Measurements from ENCODE around the gene NLRC3. TPM values are rescaled to one million over a fixed set of nuclear protein-coding genes. Genes with fewer than 3 reads are reported as not detected.

NLRC3 gene
- polyA plus RNA-seq, 1 of the 3 experiments (the other 2 are of a cell fraction), result not detected

DNA sequence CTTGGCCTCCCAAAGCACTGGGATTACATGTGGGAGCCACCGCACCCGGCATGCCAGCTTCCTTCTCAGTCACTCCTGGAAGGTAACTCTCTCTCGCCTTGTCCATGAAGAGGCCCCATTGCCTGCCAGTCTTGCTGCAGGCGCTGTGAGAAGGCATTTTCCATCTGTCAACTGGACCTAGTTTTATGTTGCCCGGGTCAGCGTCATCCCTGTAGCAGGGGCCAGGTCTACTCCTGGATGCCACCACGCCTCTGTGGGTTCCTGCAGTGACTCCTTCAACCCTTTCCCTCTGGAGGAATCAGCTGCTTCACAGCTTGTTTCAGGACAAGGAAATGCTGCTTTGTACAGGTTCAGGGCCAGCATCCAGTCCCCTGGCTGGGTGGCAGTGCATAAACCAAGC lies 2.6 kb upstream of the NLRC3 start:
- CTCF ChIA-PET, result no interaction called here
- Histone ChIP-seq H3K4me2 (no peak overlapping the region), H3K79me2 (ENCODE audit: insufficient read depth) (no peaks in the 10 kb centered on the region), H3K4me1 (ENCODE audit: control insufficient read depth in 1 of 2, insufficient read depth in 2 of 2, low read depth in 1 of 2, low read length in 1 of 2) (no peaks in the 10 kb centered on the region; a peak in 1 of 4 replicates), H3K27me3 (ENCODE audit: insufficient read depth) (no peaks in the 10 kb centered on the region), H2AFZ (ENCODE audit: low read depth) (no peak overlapping the region), H3K9me3 (no peaks in the 10 kb centered on the region), H3K9me2 (no peaks in the 10 kb centered on the region), H3K9ac (no peak overlapping the region), H3K4me3 (ENCODE audit: low read depth in 2 of 2, low read length in 1 of 2) (no peak overlapping the region), H3K27ac (ENCODE audit: low read depth in 2 of 2, low read length in 1 of 2) (no peak overlapping the region), H3F3A (replicated peaks; ENCODE audit: insufficient read depth) (no peaks in the 10 kb centered on the region), H4K20me1 (ENCODE audit: insufficient read depth) (no peaks in the 10 kb centered on the region), H3K36me3 (replicated peaks in 1 of 2; ENCODE audit: control insufficient read depth in 1 of 2, insufficient read depth in 2 of 2, low read length in 1 of 2) (peaks cover 0 to 10% of the 10 kb centered on the region in 2 experiments)
- no peak for TF ChIP-seq RXRA (IDR thresholded peaks at IDR 0.05; ENCODE audit: borderline replicate concordance, low read depth)
- no peak for TF ChIP-seq RAD21 (IDR thresholded peaks at IDR 0.05; ENCODE audit: low read length)
- TF ChIP-seq, protein P1, sequence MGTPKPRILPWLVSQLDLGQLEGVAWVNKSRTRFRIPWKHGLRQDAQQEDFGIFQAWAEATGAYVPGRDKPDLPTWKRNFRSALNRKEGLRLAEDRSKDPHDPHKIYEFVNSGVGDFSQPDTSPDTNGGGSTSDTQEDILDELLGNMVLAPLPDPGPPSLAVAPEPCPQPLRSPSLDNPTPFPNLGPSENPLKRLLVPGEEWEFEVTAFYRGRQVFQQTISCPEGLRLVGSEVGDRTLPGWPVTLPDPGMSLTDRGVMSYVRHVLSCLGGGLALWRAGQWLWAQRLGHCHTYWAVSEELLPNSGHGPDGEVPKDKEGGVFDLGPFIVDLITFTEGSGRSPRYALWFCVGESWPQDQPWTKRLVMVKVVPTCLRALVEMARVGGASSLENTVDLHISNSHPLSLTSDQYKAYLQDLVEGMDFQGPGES (IDR thresholded peaks at IDR 0.05; ENCODE audit: low read depth, low read length), result no peak
- no peak for TF ChIP-seq GABPA (IDR thresholded peaks at IDR 0.05; ENCODE audit: low read depth)
- no peak for TF ChIP-seq TEAD4 (IDR thresholded peaks at IDR 0.05; ENCODE audit: borderline replicate concordance, insufficient read depth)
- TF ChIP-seq, protein P2, sequence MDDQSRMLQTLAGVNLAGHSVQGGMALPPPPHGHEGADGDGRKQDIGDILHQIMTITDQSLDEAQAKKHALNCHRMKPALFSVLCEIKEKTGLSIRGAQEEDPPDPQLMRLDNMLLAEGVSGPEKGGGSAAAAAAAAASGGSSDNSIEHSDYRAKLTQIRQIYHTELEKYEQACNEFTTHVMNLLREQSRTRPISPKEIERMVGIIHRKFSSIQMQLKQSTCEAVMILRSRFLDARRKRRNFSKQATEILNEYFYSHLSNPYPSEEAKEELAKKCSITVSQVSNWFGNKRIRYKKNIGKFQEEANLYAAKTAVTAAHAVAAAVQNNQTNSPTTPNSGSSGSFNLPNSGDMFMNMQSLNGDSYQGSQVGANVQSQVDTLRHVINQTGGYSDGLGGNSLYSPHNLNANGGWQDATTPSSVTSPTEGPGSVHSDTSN (IDR thresholded peaks at IDR 0.05), result no peak
- no peak for TF ChIP-seq MXI1 (IDR thresholded peaks at IDR 0.05; ENCODE audit: low read depth, low read length)
- TF ChIP-seq, protein P3, sequence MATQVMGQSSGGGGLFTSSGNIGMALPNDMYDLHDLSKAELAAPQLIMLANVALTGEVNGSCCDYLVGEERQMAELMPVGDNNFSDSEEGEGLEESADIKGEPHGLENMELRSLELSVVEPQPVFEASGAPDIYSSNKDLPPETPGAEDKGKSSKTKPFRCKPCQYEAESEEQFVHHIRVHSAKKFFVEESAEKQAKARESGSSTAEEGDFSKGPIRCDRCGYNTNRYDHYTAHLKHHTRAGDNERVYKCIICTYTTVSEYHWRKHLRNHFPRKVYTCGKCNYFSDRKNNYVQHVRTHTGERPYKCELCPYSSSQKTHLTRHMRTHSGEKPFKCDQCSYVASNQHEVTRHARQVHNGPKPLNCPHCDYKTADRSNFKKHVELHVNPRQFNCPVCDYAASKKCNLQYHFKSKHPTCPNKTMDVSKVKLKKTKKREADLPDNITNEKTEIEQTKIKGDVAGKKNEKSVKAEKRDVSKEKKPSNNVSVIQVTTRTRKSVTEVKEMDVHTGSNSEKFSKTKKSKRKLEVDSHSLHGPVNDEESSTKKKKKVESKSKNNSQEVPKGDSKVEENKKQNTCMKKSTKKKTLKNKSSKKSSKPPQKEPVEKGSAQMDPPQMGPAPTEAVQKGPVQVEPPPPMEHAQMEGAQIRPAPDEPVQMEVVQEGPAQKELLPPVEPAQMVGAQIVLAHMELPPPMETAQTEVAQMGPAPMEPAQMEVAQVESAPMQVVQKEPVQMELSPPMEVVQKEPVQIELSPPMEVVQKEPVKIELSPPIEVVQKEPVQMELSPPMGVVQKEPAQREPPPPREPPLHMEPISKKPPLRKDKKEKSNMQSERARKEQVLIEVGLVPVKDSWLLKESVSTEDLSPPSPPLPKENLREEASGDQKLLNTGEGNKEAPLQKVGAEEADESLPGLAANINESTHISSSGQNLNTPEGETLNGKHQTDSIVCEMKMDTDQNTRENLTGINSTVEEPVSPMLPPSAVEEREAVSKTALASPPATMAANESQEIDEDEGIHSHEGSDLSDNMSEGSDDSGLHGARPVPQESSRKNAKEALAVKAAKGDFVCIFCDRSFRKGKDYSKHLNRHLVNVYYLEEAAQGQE (IDR thresholded peaks at IDR 0.05; ENCODE audit: low read depth, low read length), result no peak
- no peak for TF ChIP-seq YY1 (IDR thresholded peaks at IDR 0.05; ENCODE audit: low read depth)
- TF ChIP-seq, protein P4, sequence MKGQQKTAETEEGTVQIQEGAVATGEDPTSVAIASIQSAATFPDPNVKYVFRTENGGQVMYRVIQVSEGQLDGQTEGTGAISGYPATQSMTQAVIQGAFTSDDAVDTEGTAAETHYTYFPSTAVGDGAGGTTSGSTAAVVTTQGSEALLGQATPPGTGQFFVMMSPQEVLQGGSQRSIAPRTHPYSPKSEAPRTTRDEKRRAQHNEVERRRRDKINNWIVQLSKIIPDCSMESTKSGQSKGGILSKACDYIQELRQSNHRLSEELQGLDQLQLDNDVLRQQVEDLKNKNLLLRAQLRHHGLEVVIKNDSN (IDR thresholded peaks at IDR 0.05; ENCODE audit: borderline replicate concordance, low read depth), result no peak
- TF ChIP-seq ZBTB33 (IDR thresholded peaks at IDR 0.05; ENCODE audit: borderline replicate concordance, low read depth), result no peak
- no peak for TF ChIP-seq NFIC (IDR thresholded peaks at IDR 0.05; ENCODE audit: borderline replicate concordance)
- no peak for TF ChIP-seq USF2 (IDR thresholded peaks at IDR 0.05; ENCODE audit: borderline replicate concordance, low read depth, low read length)
- no peak for TF ChIP-seq NRF1 (IDR thresholded peaks at IDR 0.05; ENCODE audit: low read depth, low read length)
- DNase-seq, result no peak
- POLR2A ChIA-PET, result no interaction called here
- 97% methylated on average over 7 of the region's 7 CpGs for WGBS (ENCODE audit: low lambda C conversion rate)
